ENCODE measurements around the gene MIAT. TPM values are rescaled to one million over a fixed set of nuclear protein-coding genes. Genes with fewer than 3 reads are reported as not detected.

The MIAT gene
- total and polyA plus RNA-seq, 2 of the 13 experiments (the other 11 are each of a cell fraction or from before 2014, with no cell fraction given), result 0.04 TPM; not detected in 1

- H2AFZ ChIP-seq (ENCODE audit: low read length), result no peak overlapping the region
- no TSS peak for BruUV-seq (replicated peaks)
- ATAC-seq (no peak), FAIRE-seq (no peak), DNase-seq (ENCODE audit: low spot score) (no peak)
- no peak overlapping the region for H3K27ac ChIP-seq (ENCODE audit: extremely low read length, insufficient read depth, low read length)
- H4K20me1 ChIP-seq (ENCODE audit: insufficient read depth, low read length), result no peaks in the 10 kb centered on the region
- TF ChIP-seq GTF2F1 (IDR thresholded peaks at IDR 0.05; ENCODE audit: low read length) (no peak), TOE1 (CRISPR knock-in tag; IDR thresholded peaks at IDR 0.05) (no peak), ZNF703 (CRISPR knock-in tag; IDR thresholded peaks at IDR 0.05; ENCODE audit: borderline replicate concordance) (no peak), CHCHD3 (CRISPR knock-in tag; IDR thresholded peaks at IDR 0.05) (no peak), NR3C1 (CRISPR knock-in tag; IDR thresholded peaks at IDR 0.05) (no peak), ZNF205 (CRISPR knock-in tag; IDR thresholded peaks at IDR 0.05) (no peak), E2F5 (CRISPR knock-in tag; conservative IDR thresholded peaks at IDR 0.05) (no peak), DDIT3 (CRISPR knock-in tag; IDR thresholded peaks at IDR 0.05) (no peak), ARNTL (CRISPR knock-in tag; IDR thresholded peaks at IDR 0.05) (no peak), ZNF121 (CRISPR knock-in tag; IDR thresholded peaks at IDR 0.05) (no peak), ARID4A (CRISPR knock-in tag; IDR thresholded peaks at IDR 0.05; ENCODE audit: borderline replicate concordance) (no peak)
- TF ChIP-seq, protein P1, sequence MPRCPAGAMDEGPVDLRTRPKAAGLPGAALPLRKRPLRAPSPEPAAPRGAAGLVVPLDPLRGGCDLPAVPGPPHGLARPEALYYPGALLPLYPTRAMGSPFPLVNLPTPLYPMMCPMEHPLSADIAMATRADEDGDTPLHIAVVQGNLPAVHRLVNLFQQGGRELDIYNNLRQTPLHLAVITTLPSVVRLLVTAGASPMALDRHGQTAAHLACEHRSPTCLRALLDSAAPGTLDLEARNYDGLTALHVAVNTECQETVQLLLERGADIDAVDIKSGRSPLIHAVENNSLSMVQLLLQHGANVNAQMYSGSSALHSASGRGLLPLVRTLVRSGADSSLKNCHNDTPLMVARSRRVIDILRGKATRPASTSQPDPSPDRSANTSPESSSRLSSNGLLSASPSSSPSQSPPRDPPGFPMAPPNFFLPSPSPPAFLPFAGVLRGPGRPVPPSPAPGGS (CRISPR knock-in tag; IDR thresholded peaks at IDR 0.05), result no peak
- TF ChIP-seq, protein P2, sequence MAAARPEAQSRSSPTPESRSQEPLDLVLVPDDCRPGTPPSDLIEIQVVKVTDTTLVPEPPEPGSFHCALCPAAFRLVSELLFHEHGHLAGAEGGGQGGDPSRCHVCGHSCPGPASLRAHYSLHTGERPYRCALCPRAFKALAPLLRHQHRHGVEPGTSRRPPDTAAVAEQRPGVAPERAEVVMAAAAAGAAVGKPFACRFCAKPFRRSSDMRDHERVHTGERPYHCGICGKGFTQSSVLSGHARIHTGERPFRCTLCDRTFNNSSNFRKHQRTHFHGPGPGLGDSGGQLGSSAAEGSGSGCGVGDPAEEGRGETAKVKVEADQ (CRISPR knock-in tag; IDR thresholded peaks at IDR 0.05; ENCODE audit: borderline replicate concordance), result no peak
- no peaks in the 10 kb centered on the region for H3K79me2 ChIP-seq (ENCODE audit: insufficient read depth, low read length)
- in situ Hi-C loops (cut with HindIII; ENCODE audit: extremely low pct_ligation_motif_present, low pct_unique_long_range_greater_than_20kb) (no loop called here), intact Hi-C loops (cut with micrococcal nuclease; ENCODE audit: unreplicated experiment) (no loop called here)
- H3K9ac ChIP-seq (ENCODE audit: insufficient read depth, low read depth, low read length), result no peak overlapping the region
- H3K4me2 ChIP-seq (ENCODE audit: low read depth, low read length), result no peak overlapping the region
- H3K36me3 ChIP-seq (replicated peaks in 1 of 2; ENCODE audit: control insufficient read depth in 1 of 2, insufficient read depth in 2 of 2, low read length in 2 of 2), result no peaks in the 10 kb centered on the region
- H3K4me3 ChIP-seq (replicated peaks in 1 of 3; ENCODE audit: insufficient read depth in 1 of 3, low read depth in 2 of 3, low read length in 3 of 3), result no peak overlapping the region
- ChIA-PET CTCF (ENCODE audit: low intra/inter-chr PET ratio, low total read pairs) (no interaction called here), POLR2A (no interaction called here)
- H3K9me3 ChIP-seq (ENCODE audit: low read length), result no peaks in the 10 kb centered on the region
- WGBS (ENCODE audit: low lambda C conversion rate), result 46% methylated on average over 2 of the region's 2 CpGs
- no peaks in the 10 kb centered on the region for H3K4me1 ChIP-seq (ENCODE audit: insufficient read depth, low read length)
- no peaks in the 10 kb centered on the region for H3K27me3 ChIP-seq (ENCODE audit: control insufficient read depth in 1 of 2, insufficient read depth in 2 of 2, low read length in 2 of 2)
Observed at GRCh38 chr22:26697151-26697550, 39.8 kb downstream of the MIAT start.
